GM19452 (cell line): Measurements from ENCODE around the gene TMEM120B.
"Not testable (repeated sequence)": the region's sequence is repeated elsewhere in the genome, so short reads cannot be mapped to it uniquely, and the experiment has no call there.

Experiments used
- ATAC-seq: cut with Tn5 transposase; IDR thresholded peaks from one replicate; pipeline ENCODE4 v1.9.1; 2021; ENCODE audit not compliant: unreplicated experiment

The TMEM120B gene

DNA sequence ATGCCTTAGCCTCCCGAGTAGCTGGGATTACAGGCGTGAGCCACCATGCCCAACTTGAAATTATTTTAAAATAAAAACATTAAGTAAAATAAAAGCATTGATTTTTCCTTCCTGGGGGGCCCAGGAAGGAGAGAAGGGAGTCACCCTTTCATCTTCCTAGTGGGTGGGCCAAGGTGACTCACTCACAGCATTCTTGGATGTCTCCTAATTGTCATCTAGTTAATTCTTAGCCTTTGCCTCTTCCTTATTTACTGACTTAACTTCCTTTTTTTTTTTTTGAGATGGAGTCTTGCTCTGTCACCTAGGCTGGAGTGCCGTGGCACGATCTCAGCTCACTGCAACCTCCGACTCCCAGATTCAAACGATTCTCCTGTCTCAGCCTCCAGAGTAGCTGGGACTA lies 29.2 kb downstream of the TMEM120B start:
- no peak for ATAC-seq

DNA sequence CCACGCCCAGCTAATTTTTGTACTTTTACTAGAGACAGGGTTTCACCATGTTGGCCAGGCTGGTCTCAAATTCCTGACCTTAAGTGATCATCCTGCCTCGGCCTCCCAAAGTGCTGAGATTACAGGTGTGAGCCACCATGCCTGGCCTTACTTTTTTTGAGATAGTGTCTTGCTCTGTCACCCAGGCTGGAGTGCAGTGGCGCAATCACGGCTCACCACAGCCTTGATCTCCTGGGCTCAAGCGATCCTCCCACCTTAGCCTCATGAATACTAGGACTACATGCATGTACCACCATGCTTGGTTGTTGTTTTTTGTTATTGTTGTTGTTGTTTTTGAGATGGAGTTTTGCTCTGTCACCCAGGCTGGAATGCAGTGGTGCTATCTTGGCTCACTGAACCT lies 33.0 kb downstream of the TMEM120B start:
- not testable (repeated sequence) for ATAC-seq

DNA sequence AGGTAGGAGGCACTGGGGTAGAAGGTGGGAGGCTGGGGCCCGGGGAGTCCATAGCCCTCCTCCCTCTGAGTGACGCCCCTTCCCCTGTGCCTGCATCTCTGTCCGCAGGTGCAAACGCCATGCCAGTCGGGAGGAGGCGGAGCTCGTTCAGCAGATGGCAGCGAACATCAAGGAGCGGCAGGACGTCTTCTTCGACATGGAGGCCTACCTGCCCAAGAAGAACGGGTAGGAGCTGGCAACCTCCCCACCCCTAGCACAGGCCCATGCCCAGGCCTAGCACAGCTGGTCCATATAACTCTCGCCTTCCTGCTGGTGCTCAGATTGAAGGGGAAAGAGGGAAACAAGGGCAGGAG lies 35.6 kb downstream of the TMEM120B start:
- ATAC-seq: no peak

DNA sequence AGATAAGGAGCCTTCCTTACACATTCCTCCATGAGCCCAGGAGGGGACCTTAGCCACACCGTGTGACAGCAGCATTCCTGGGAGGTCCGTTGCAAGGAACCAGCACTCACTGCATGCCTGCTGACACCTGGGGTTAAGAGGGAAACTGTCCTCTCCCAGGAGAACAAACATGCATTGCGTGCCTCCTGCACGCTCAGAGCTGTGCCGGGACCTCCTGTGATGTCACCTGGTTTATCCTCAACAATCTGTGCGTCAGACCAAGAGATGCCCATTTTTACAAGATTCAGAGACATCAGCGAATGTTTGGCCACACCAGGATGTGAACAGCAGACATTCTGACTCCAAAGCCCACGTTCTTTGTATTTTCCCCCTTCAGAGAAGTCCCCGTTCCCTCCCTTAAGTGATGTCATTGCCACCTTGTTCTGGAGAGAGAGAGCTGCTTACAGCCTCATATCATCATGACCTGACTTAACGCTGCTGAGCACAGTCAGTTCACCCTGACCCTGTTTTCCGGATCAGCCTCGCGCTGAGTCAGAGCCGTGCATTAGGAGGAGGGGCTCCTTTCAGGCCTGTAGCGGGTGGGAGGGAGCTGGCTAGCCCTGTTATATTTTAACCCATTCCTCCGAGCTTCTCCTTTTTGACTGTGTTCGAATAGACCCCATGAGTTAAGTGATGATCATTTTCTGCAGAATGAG lies 36.2 kb downstream of the TMEM120B start:
- ATAC-seq: no peak

DNA sequence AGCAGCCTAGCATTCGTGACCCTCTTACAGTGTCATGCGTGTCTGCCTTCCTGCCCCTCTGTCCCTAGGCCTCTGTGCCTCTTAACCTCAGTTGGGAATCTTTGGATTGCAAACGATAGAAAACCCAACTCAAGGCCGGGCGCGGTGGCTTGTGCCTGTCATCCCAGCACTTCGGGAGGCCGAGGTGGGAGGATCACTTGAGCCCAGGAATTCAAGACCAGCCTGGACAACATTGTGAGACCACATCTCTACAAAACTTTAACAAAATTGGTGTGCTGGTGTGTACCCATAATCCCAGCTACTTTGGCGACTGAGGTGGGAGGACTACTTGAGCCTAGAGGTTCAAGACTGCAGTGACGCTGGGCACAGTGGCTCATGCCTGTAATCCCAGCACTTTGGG lies 36.7 kb downstream of the TMEM120B start:
- no peak for ATAC-seq

DNA sequence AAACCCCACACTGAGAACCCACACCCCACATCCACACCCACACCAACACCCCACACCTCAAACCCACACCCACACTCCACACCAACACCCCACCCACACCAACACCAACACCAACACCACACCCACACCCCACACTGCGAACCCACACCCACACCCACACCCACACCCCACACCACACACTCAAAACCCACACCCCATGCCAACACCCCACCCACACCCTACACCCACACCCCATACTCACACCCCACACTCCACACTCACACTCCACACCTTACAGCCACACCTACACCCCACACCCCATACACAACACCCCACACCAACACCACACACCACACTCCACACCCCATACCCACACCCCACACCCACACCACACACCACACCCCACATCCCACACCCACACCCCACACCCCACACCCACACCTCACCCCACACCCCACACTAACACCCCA lies 38.0 kb downstream of the TMEM120B start:
- no peak for ATAC-seq

DNA sequence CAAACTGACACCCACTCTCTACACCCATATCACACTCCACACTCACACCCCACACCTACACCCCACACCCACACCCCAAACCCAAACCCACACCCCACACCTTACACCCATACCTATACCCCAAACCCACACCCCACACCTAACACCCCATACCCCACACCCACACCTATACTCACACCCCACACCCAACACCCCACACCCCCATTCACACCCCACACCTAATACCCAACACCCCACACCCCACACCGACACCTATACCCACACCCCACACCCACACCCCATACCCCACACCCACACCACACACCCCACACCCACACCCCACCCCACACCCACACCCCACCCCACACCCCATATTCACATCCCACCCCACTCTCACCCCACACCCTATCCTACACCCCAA lies 38.5 kb downstream of the TMEM120B start:
- no peak for ATAC-seq

DNA sequence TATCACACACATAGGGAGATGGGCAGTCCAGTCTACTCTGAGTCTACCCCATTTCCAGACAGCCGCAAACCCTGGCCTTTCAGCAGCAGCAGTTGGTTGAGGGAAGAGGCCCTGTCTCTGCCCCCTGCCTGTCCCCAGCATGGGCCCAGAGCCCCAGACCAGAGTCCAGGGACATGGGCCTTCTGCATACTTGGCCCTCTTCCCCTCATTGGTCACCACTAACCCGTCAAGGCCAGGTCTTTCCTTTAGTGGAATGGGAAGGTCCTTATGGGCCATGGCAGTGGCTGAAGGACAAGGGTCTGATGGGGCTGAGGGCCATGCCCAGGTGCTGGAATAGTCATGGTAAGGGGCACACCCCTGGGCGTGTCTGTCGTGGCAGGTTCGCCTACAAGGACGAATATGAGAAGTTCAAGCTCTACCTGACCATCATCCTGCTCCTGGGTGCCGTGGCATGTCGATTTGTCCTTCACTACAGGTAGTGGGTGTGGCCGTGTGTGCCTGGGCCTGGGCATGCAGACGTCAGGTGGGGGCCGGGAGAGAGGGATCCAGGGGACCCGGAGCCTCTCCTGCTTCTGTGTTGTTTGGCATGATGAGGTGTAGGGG lies 39.3 kb downstream of the TMEM120B start:
- no peak for ATAC-seq

DNA sequence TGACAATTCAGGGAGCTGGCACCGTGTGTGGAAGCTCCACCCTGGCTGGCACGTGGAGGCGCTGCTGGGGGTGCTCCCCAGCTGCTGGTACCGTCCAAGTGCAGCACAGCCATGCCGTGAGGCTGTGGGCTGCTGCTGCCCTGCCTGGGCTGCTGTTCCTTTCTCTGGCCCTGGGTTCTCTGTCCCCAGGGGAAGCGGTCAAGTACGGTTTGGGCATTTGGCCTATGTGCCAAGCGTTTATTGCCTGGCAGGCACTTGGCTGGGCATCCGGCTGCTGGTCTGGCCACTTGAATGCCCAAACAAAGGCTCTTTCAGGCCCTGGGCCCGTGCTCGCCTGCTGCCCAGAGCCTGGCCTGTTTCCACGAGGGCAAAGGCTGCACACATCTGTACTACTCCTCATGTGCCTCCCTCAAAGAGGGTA lies 41.3 kb downstream of the TMEM120B start:
- ATAC-seq: no peak

DNA sequence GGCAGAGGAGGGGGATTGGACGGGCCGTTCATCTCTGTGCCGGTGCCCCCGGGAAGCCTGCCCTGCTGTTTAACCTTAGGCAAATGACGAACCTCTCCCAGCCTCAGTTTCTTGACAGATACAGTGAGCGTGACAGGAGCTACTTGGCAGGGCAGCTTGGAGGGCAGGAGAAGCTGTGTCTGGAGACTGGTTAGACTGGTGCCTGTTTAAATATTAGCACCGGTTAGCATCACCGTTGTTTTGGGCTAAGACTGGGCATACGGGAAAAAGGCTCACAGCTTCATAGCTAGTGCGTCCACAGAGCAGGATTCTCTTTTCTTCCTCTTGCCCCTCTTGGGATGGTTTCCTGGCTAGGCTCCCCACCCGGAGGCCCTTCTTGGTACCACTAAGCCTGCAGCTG lies 42.3 kb downstream of the TMEM120B start:
- no peak for ATAC-seq

DNA sequence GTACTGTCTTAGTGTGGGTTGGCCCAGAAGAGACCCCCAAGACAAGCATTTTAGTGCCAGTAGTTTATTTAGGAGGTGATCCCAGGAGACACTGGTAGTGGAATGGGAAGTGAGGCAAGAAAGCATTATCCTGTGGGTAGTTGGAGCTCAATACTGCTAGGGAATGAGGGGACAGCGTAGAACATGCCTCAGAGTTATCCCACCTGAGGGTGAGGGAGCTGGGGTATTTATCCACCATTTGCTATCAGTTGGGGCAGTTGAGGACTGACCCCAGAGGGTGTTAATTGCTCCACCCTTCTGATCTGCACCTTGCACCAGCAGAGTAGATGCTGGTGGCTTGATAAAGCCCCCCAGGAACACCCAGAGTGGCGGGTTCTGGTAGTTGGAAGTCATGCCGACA lies 43.0 kb downstream of the TMEM120B start:
- no peak for ATAC-seq

DNA sequence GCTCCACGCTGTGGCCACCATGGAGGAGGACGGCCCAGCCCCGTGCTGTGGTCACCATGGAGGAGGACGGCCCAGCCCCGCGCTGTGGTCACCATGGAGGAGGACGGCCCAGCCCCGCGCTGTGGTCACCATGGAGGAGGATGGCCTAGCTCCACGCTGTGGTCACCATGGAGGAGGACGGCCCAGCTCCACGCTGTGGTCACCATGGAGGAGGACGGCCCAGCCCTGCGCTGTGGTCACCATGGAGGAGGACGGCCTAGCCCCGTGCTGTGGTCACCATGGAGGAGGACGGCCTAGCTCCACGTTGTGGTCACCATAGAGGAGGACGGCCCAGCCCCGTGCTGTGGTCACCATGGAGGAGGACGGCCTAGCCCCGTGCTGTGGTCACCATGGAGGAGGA lies 46.0 kb downstream of the TMEM120B start:
- ATAC-seq: not testable (repeated sequence)

DNA sequence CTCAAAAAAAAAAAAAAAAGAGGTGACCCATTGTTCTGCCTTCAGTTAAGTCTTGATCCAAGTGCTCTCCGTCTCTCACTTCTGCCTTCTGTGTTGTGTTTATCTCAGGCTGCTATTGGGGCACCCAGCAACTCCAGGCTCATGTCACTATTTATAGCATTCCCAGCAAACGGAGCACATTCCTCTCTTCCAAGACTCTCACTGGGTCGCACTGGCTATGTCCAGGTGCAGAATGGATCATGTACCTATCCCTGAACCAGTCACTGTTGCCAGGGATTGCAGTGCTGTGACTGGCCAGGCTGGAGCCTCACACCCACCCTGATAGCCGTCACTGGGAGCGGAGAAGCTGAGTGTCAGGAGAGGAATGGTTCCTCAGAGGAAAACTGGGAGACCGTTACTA lies 49.7 kb downstream of the TMEM120B start:
- ATAC-seq: no peak

DNA sequence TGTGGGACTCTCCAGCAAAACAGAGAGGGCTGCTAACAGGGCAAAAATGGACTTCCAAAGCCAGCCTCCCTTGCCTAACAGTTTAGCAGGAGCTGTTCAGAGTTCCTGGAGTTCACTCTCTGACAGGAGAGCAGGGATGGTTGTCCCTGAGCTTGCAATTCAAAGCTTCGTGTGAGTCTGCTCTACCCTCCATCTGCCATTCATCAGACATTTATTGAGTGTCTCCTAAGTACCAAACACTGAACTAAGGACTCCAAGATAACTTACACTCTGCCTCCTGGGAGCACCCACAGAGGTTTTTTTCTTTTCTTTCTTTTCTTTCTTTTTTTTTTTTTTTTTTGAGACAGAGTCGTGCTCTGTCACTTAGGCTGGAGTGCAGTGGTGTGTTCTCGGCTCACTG lies 52.3 kb downstream of the TMEM120B start:
- ATAC-seq: no peak

DNA sequence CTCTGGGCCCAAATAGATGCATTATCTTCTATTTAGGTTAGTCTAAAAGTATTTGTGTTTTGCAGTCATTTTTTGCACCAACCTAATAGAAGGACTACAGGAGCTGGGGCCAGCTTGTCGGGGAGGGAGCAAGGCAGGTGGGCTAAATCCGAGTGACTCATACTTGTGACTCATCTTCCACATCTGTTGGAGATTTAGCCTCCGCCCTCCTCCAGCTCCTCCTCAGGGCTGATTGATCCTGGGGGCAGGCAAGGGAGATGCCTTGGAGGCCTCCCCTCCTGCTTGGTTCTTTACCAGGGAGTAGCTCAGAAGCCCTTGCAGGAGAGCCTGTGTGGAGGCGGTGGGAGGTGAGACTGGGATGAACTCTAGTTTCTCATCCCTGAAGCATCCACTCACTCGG lies 53.0 kb downstream of the TMEM120B start:
- ATAC-seq: no peak

DNA sequence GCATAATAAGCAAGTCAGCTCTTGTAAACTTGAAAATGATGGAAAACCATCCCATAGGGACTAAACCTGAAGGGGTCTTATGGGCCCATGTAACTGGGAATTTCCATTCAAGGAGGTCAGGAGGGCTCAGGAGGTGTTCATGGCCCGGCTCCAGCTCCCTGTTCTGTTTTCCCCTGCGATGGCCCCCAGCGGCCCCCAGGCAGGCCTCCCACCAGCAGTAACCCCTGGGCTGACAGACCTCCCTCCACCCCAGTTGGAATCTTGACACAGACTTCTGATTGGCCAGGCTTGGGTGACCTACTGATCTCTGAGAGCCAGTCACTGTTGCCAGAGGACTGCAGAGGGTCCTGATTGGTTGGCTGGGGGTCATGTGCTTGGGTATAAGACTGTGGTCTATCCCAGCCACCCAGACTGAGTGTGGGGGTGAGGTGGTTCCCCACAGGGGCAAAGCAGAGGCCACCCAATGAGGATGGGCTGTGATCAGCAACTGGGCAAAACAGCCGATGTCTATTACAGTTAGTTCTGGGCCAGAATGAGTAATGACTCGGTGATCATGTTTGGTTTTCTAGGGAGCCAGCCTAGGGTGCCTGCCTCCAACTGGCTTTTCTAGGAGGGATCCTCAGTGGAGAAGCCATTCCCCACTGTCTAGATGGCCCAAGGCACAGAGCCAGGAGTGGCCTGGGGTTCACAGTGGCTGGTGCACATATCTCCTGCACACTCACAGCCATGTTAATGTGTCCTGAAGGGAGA lies 53.9 kb downstream of the TMEM120B start:
- no peak for ATAC-seq

DNA sequence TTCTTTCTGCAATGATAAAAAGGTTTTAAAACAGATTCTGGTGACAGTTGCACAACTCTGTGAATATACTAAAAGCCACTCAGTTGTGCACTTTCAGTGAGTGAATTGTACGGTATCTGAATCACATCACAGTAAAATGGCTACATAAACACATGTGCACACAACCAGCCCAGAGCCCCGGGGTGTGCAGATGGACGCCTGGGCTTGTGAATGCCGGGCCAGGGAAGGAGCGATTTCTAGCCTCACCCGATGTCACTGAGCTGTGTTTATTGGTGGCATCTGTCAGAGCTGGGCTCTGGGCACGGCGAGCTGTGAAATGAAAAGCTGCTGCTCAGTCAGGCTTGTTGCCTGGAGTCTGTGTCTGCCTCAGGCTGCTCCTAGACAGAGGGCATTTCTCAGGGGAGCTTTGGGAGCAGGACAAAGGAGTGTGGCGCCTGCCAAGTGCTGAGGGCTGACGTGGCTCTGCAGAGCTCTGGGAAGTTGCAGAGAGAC lies 55.0 kb downstream of the TMEM120B start:
- no peak for ATAC-seq

DNA sequence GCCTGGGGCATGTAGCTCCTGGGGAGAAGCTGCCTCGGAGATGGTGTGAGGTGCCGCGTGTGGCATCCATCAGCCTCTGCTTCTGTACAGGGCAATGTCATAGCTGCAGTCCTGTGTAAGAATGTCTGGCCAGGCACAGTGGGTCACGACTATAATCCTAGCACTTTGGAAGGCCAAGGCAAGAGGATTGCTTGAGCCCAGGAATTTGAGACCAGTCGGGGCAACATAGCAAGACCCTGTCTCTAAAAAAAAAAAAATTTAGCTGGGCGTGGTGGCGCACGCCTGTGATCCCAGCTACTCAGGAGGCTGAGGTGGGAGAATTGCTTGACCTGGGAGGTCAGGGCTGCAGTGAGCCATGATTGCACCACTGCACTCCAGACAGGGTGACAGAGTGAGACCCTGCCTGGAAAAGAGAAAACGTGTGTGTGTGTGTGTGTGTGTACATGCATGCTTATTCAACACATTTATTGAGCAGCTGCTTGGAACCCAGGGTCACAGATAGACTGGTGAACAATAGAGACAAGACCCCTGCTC lies 56.8 kb downstream of the TMEM120B start:
- ATAC-seq: no peak

DNA sequence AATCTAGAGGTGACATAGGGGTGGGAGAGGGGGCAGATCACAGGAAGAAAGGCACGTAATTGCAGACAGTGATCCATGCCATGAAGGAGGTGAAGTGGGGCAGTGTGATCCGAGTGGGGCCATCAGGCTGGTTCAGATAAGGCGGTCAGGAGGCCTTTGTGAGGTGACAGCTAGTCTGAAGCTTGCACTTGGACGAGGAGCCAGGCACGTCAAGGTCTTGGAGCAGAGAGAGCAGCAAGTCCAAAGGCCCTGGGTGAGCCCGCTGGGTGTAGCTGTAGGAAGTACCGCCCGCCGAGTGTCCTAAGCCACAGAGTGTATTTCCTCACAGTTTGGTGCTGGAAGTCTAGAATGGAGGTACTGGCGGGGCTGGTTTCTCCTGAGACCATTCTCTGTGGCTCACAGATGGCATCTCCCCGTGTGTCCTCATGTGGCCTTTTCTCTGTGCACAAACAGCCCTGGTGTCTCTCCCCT lies 57.3 kb downstream of the TMEM120B start:
- no peak for ATAC-seq

DNA sequence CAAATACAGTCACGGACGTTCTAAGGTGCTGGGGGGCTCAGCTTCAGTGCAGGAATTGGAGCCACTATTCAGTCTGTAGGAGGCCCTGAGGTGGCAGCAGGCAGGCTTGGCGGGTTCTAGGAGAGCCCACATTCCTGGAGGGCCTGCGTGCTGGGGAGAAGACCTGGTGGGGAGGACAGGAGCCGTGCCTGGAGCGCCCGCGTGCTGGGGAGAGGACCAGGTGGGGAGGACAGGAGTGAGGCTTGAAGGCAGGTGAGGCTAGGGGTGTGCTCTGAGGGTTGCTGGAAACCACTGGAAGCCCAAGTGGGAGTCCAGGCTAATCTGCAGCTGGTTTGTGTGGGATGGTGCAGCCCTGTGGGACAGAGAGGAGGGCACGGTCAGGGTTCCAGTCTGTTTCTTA lies 57.8 kb downstream of the TMEM120B start:
- ATAC-seq: no peak

DNA sequence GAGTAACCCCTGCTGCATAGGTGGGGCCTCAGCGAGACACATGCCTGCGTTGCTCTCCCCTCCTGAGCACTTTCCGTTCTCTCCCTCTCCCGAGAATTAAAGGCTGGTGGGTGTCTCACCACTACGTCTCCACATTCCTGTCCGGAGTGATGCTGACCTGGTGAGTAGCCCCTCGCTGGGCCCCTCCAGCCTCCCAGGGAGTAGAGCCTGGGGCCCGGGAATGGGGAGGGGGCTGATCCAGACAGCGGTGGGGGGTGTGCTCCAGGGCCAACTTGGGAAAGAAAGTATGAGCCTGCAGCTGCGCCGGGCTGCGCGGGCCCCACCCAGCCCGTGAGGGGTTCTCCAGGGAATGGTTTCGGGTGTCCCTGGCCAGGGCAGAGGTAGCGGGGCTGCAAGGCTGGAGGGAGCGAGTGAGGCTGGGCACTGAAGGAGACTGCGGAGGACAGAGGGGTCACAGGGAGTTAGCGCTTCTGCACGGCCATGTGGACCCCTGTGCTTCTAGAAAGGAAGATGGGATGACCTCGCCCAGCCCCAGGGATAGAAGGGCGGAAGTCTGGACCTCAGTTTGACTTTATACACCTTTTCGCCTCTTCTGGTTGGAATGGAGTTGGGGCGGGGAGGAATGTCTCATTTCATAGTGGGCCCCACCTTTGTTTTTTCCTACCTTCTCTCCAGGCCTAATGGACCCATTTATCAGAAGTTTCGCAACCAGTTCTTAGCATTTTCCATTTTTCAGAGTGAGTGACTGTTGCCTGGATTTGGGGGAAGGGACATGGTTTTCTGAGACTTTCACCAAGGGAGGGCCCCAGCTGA lies 58.5 kb downstream of the TMEM120B start:
- no peak for ATAC-seq
